Measurements from ENCODE around the gene C14orf132.

GRCh38 chr14:96135285-96135684, 96.1 kb downstream of the C14orf132 start:
- TF ChIP-seq, protein P1, sequence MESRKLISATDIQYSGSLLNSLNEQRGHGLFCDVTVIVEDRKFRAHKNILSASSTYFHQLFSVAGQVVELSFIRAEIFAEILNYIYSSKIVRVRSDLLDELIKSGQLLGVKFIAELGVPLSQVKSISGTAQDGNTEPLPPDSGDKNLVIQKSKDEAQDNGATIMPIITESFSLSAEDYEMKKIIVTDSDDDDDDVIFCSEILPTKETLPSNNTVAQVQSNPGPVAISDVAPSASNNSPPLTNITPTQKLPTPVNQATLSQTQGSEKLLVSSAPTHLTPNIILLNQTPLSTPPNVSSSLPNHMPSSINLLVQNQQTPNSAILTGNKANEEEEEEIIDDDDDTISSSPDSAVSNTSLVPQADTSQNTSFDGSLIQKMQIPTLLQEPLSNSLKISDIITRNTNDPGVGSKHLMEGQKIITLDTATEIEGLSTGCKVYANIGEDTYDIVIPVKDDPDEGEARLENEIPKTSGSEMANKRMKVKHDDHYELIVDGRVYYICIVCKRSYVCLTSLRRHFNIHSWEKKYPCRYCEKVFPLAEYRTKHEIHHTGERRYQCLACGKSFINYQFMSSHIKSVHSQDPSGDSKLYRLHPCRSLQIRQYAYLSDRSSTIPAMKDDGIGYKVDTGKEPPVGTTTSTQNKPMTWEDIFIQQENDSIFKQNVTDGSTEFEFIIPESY (CRISPR knock-in tag; IDR thresholded peaks at IDR 0.05): no peak
- TF ChIP-seq BRD9 (IDR thresholded peaks at IDR 0.05; ENCODE audit: low read depth, partially characterized antibody): no peak
- no peak for TF ChIP-seq ZNF311 (CRISPR knock-in tag; IDR thresholded peaks at IDR 0.05)
- no peak for TF ChIP-seq CTCF (IDR thresholded peaks at IDR 0.05 in 2 of 3, conservative IDR thresholded peaks at IDR 0.05 in 1 of 3; ENCODE audit: insufficient read depth in 2 of 3, low read depth in 1 of 3, low read length in 3 of 3)
- no peak for TF ChIP-seq CREB5 (CRISPR knock-in tag; IDR thresholded peaks at IDR 0.05)
- no peak for TF ChIP-seq POLR2AphosphoS5 (IDR thresholded peaks at IDR 0.05; ENCODE audit: control insufficient read depth, insufficient read depth, low read depth, low read length)
- no peak for TF ChIP-seq PCBP2 (IDR thresholded peaks at IDR 0.05; ENCODE audit: low read depth, low read length, poor library complexity, severe bottlenecking)
- TF ChIP-seq, protein P2, sequence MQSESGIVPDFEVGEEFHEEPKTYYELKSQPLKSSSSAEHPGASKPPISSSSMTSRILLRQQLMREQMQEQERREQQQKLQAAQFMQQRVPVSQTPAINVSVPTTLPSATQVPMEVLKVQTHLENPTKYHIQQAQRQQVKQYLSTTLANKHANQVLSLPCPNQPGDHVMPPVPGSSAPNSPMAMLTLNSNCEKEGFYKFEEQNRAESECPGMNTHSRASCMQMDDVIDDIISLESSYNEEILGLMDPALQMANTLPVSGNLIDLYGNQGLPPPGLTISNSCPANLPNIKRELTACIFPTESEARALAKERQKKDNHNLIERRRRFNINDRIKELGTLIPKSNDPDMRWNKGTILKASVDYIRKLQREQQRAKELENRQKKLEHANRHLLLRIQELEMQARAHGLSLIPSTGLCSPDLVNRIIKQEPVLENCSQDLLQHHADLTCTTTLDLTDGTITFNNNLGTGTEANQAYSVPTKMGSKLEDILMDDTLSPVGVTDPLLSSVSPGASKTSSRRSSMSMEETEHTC (IDR thresholded peaks at IDR 0.05): no peak
- TF ChIP-seq MYC (IDR thresholded peaks at IDR 0.05; ENCODE audit: low read depth, low read length): no peak
- TF ChIP-seq MYC (CRISPR knock-in tag; IDR thresholded peaks at IDR 0.05; ENCODE audit: borderline replicate concordance, low read depth): no peak
- no peak for TF ChIP-seq ZFP1 (CRISPR knock-in tag; IDR thresholded peaks at IDR 0.05)
- no peak for TF ChIP-seq ZFPM2 (CRISPR knock-in tag; IDR thresholded peaks at IDR 0.05)
- no peak for TF ChIP-seq MEIS2 (IDR thresholded peaks at IDR 0.05; ENCODE audit: partially characterized antibody)
- TF ChIP-seq BRCA1 (IDR thresholded peaks at IDR 0.05): no peak
- TF ChIP-seq BRCA1 (CRISPR knock-in tag; IDR thresholded peaks at IDR 0.05): no peak
- no peak for TF ChIP-seq NR1H2 (CRISPR knock-in tag; IDR thresholded peaks at IDR 0.05)
